Spleen (tissue), 7 donors: ENCODE data around the gene CPNE2.

Source experiments
- POLR2A ChIP-seq, 3 donors: fragments of 450-650 bp; IDR thresholded peaks; one replicate each; pipeline ENCODE4 v1.5.1; 2017; ENCODE audit warnings: antibody characterized with exemption in 3 of 3, mild to moderate bottlenecking in 1 of 3
- TF ChIP-seq, protein P1 (sequence below), 11 experiments: fragments of 200-600 bp in 7 of 11; fragments of 450-650 bp in 4 of 11; sonication (generic) in 4 of 11; IDR thresholded peaks in 8 of 11; conservative IDR thresholded peaks in 3 of 11; 1 replicate in 7 of 11; 2 replicates in 4 of 11; pipeline versions ENCODE4 v1.4.0 to v1.8.0; 2016 to 2021; ENCODE audit warnings: antibody characterized with exemption in 11 of 11, inconsistent platforms in 4 of 11, mild to moderate bottlenecking in 1 of 11
- donor health status: DM: no; HTN: no; CAD: no; lungs with moderate emphysema.
- donor health status: DM: no; HTN: no; CAD: no.
- donor health status: DM: no; HTN: no; CAD: no.

- TF ChIP-seq, protein P1, sequence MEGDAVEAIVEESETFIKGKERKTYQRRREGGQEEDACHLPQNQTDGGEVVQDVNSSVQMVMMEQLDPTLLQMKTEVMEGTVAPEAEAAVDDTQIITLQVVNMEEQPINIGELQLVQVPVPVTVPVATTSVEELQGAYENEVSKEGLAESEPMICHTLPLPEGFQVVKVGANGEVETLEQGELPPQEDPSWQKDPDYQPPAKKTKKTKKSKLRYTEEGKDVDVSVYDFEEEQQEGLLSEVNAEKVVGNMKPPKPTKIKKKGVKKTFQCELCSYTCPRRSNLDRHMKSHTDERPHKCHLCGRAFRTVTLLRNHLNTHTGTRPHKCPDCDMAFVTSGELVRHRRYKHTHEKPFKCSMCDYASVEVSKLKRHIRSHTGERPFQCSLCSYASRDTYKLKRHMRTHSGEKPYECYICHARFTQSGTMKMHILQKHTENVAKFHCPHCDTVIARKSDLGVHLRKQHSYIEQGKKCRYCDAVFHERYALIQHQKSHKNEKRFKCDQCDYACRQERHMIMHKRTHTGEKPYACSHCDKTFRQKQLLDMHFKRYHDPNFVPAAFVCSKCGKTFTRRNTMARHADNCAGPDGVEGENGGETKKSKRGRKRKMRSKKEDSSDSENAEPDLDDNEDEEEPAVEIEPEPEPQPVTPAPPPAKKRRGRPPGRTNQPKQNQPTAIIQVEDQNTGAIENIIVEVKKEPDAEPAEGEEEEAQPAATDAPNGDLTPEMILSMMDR (IDR thresholded peaks at IDR 0.05 in 8 of 11, conservative IDR thresholded peaks at IDR 0.05 in 3 of 11) = no peak
- TF ChIP-seq POLR2A (IDR thresholded peaks at IDR 0.05) = no peak
Measured at GRCh38 chr16:57146735-57147134, 54.4 kb downstream of the CPNE2 start.
